SK-N-MC (cell line): ENCODE data around the gene EVC2.

Experiments
- EZH2 ChIP-seq: fragments of 200-600 bp; sonication (generic); IDR thresholded peaks from one replicate; pipeline ENCODE4 v1.6.1; 2017; ENCODE audit warnings: antibody characterized with exemption
- FOXP2 ChIP-seq: optimal IDR thresholded peaks from 2 replicates; pipeline ENCODE3; 2011; ENCODE audit warnings: mild to moderate bottlenecking, moderate library complexity; ENCODE audit not compliant: insufficient read depth; ENCODE audit errors: extremely low read length, control extremely low read depth
- POLR2AphosphoS5 ChIP-seq: IDR thresholded peaks from 2 replicates; pipeline ENCODE4 v1.6.1; 2012; ENCODE audit warnings: mild to moderate bottlenecking, low read depth, low read length, borderline replicate concordance

GRCh38 chr4:5532100-5532499, 176.3 kb downstream of the EVC2 start:
- TF ChIP-seq POLR2AphosphoS5 (no peak), EZH2 (no peak), FOXP2 (no peak)
